GM18517 (cell line): Measurements from ENCODE around the gene CBX8.

ENCODE experiments used
- ATAC-seq: cut with Tn5 transposase; IDR thresholded peaks from one replicate; pipeline ENCODE4 v1.9.1; 2021; ENCODE audit warnings: mild to moderate bottlenecking, moderate library complexity; ENCODE audit not compliant: unreplicated experiment

The CBX8 gene

GRCh38 chr17:79795795-79796443 lies 958 bp downstream of the CBX8 start:
- ATAC-seq, result no peak

DNA sequence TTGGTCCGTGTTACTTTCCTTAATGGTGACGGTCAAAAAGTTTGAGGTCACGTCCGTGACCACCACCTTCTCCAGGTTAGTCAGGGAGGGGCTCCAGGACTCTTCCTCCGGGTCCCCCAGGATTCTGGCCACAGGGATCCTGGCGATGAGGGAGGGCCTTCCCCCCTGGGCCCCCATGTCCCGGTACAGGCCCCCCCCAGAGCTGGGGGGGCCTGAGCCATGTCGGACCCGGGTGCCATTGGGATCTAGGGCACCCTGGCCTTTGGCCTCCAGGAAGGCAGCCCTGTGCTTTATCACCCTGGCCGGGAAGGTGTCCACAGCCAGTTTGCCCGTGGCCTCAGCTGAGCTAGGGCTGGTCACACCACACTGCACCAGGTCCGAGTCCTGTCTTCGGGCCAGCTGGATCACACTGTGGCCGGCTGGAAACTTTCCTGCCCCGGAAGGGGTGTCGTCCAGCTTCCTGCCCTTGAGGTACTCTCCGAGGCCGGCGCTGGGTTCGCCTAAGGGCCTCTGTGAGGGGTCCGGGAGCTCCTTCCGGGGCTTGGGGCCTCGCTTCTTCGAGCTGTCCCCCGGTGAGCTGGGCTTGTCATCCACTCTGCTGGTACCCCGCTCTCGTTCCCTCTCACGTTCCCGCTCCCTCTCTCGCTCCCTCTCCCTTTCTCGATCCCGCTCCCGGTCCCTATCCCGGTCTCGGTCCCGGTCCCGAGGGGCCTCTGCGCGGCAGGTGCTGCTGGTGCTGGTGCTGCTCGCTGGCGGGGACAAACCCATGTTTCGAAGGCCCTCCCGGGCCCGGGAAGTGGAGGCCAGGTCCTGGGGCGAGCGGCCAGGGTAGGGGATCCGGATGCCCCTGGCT lies 2.0 kb downstream of the CBX8 start:
- ATAC-seq, result no peak

DNA sequence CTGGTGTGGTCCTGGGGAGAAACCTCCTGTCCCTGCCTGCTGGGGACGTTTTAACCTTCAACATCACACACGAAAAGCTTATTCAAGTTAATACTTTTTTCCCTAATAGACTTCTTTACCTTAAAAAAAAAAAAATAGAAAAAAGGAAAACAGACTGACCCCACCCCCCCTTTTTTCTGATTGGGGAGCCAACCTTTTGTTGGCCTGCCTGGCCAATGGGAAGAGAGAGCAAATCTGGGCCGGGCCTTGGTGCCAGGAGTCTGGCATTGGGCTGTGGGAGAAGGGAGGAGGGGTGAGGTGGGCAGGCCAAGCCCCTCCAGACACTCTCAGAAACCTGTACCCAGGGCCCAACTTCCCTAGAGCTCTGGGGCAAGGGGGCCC lies 3.0 kb downstream of the CBX8 start:
- no peak for ATAC-seq

DNA sequence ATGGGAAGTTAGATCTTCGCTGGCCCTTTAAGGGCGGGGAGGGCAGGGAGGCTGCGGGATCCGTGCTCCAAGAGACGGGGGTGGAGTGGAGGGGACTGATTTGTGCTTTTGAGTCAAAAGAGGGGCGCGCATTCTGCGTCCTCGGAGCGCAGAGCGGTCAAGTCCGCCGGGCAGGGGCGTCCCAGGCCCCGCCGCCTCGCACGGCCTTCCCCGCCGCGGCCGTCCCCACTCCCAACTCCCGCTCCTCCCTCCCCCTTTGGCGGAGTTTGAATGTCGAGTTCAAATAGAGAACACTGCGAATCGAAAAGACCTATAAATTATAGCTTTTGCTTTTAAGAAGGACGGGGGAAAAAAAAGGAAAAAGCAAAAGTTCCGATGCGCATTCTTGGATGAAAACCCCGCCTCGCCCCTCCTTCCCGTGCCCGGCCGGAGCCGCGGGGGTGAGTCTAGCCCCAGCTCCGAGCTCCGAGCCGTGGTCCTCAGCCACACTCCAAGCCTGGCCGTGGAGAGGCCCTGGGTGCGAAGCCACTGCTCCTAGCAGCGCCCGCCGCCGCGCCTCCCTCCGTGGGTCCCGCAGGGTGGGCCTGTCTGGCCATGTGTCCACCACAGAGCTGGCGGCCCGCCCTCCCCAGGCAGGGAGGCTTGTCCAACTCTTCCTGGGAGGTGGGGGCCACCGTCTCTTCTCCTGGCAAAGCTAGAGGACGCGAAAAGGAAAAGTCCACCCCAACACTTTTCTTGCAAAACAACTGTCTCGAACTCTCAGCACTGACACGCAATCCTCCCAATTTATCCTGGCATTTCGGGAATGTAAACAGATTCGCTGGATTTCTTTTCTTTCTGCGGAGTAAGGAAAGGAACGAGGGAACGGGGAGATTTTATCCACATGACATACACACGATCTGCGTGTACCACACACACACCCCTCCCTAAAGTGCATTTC lies 3.6 kb downstream of the CBX8 start:
- no peak for ATAC-seq

DNA sequence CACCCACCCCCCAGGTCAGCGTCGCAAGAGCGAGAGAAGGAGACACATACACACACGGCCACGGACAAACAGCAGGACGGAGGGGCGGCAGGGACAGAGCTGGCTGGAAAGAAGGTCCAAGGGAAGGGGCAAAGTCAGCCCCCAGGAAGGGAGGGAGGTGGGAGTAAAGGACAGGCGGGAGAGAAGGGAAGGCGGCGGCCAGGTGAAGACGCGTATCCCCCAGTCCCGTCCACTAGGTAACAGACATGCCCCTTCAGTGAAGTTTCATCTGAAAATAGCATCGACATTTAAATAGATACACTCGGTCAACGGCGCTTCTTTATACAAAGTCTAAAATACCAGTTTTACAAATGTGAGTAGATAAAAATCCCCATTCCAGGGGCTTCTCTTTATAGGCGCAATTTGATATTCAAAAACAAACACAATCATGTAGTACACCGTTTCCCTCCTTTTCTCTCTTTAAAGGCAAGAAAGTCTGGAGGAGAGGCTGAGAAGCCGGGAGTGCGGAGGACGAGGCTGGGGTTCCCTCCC lies 4.5 kb downstream of the CBX8 start:
- no peak for ATAC-seq

- no peak for ATAC-seq
These were observed 5.1 kb downstream of the CBX8 start for GRCh38 chr17:79791735-79792161.

GRCh38 chr17:79790805-79791734 lies 5.8 kb downstream of the CBX8 start:
- ATAC-seq, result no peak

GRCh38 chr17:79789943-79790804 lies 6.7 kb downstream of the CBX8 start:
- ATAC-seq, result no peak

DNA sequence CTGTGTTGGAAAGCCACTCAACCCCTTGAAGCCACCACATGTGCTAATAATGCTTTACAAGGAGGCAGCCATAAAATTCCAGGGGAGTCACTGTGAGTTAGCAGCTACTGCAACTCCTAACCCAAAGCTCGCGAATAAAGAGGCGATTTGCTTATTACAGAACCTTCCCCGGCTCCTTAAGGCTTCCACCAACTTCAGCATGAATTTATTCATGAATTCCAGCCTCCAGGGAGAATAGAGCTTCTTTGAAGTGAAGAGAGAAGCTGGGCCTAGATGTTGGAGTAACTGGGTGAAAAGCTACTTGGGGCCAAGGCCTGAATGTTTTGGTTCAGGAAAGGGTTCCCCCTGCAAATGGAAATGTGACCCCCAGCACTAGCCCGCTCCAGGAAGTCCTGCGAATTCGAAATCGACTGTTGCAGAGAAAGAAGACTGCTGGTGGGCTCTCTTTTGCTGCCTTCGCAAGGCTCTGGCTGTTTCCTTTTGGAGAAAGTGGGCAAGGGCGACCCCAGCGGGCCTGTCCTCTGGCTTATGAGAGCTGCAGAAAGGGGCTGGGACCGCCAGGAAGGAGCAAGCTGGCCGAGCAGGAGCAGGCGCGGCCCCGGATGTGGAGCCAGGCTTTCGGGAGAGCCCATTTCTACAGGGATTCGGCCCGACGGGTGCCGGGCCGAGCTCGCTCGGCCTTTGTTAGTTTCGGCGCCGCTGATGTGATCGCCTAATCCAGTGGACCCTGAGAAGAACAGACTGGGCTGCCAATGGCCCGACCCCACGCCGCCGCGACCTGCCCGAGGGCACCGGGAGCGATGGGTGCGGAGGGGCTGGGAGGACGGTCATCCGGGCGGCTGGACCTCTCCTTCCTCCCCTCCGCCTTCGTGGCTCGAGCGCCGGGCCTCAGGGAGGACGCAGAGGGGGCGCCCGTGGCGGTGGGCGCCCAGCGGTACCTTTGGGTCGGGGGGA lies 7.6 kb downstream of the CBX8 start:
- ATAC-seq, result no peak

DNA sequence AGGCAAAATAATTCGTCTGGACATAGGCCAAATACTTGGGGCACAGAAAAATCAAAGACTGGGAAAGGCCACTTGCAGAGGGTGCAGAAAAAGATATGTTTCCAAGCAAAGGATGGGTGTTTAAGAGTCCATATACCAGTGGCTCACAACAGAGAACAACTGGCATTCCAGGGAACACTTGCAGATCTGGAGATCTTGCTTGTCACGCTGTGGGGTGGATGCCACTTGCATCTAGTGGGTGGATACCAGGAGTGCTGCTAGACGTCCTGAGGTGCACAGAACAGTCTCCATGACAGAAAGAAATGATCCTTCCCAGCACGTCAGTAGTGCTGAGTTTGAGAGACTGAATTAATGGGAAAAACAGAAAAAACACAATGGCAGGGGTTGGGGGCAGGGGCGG lies 8.4 kb downstream of the CBX8 start:
- no peak for ATAC-seq

- ATAC-seq, result no peak
These were observed 9.8 kb downstream of the CBX8 start for GRCh38 chr17:79786930-79787643.

GRCh38 chr17:79785900-79786810 lies 10.7 kb downstream of the CBX8 start:
- no peak for ATAC-seq

GRCh38 chr17:79785017-79785899 lies 11.6 kb downstream of the CBX8 start:
- no peak for ATAC-seq

DNA sequence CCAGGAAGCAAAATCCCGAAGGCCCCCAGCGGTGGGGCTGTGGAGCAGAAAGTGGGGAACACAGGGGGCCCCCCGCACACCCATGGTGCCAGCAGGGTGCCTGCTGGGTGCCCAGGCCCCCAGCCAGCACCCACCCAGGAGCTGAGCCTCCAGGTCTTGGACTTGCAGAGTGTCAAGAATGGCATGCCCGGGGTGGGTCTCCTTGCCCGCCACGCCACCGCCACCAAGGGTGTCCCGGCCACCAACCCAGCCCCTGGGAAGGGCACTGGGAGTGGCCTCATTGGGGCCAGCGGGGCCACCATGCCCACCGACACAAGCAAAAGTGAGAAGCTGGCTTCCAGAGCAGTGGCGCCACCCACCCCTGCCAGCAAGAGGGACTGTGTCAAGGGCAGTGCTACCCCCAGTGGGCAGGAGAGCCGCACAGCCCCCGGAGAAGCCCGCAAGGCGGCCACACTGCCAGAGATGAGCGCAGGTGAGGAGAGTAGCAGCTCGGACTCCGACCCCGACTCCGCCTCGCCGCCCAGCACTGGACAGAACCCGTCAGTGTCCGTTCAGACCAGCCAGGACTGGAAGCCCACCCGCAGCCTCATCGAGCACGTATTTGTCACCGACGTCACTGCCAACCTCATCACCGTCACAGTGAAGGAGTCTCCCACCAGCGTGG lies 12.4 kb downstream of the CBX8 start:
- no peak for ATAC-seq

DNA sequence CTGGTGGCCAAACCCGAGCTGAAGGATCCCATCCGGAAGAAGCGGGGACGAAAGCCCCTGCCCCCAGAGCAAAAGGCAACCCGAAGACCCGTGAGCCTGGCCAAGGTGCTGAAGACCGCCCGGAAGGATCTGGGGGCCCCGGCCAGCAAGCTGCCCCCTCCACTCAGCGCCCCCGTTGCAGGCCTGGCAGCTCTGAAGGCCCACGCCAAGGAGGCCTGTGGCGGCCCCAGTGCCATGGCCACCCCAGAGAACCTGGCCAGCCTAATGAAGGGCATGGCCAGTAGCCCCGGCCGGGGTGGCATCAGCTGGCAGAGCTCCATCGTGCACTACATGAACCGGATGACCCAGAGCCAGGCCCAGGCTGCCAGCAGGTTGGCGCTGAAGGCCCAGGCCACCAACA lies 13.0 kb downstream of the CBX8 start:
- no peak for ATAC-seq
